CD4-positive, alpha-beta T cell (primary cell): ENCODE results near the gene IFI27. TPM values are rescaled to one million over a fixed set of nuclear protein-coding genes. Genes with fewer than 3 reads are reported as not detected.

Source experiments
- ATAC-seq: fragments of 200-7000 bp; cut with Tn5 transposase; one replicate; pipeline ENCODE4 v1.10.0; 2022; ENCODE audit warnings: mild to moderate bottlenecking; ENCODE audit not compliant: poor library complexity
- CTCF ChIA-PET: fragments of 350-600 bp; sonication (Branson Sonifier 250); formaldehyde crosslinking; loops from one replicate; lab custom pipeline; 2021; ENCODE audit warnings: antibody characterized with exemption, inconsistent platforms; lab: Charles Lee
- POLR2A ChIA-PET: fragments of 350-600 bp; sonication (Branson Sonifier 250); formaldehyde crosslinking; loops from one replicate; lab custom pipeline; 2021; ENCODE audit warnings: antibody characterized with exemption, inconsistent platforms; lab: Charles Lee
- DNase-seq, 14 experiments: peaks; one replicate each; pipeline ENCODE4 v3.0.0-alpha.2; 2013 to 2020; ENCODE audit warnings: mixed read lengths in 2 of 14
- H3K27ac ChIP-seq, 2 donors: one replicate each; pipeline versions ENCODE4 v1.5.1 to v1.7.0; 2013; ENCODE audit warnings: low read length in 2 of 2, low read depth in 1 of 2, mild to moderate bottlenecking in 1 of 2
- H3K27me3 ChIP-seq, 2 experiments: 1 replicate in 1 of 2; 2 replicates in 1 of 2; pipeline versions ENCODE4 v1.6.1 to v1.7.0; 2013; ENCODE audit warnings: low read length in 2 of 2, control low read depth in 1 of 2, mild to moderate bottlenecking in 1 of 2, moderate library complexity in 1 of 2; ENCODE audit not compliant: insufficient read depth in 2 of 2, control insufficient read depth in 1 of 2
- H3K36me3 ChIP-seq: one replicate; pipeline ENCODE4 v1.6.1; 2013; ENCODE audit warnings: low read length, control low read depth; ENCODE audit not compliant: insufficient read depth
- H3K4me1 ChIP-seq: one replicate; pipeline ENCODE4 v1.6.1; 2013; ENCODE audit warnings: low read length, control low read depth; ENCODE audit not compliant: insufficient read depth
- H3K4me3 ChIP-seq: one replicate; pipeline ENCODE4 v1.5.1; 2013; ENCODE audit warnings: mild to moderate bottlenecking, low read length, moderate library complexity
- H3K9me3 ChIP-seq, 2 experiments: 1 replicate in 1 of 2; 2 replicates in 1 of 2; pipeline versions ENCODE4 v1.6.1 to v1.7.0; 2013; ENCODE audit warnings: low read length in 2 of 2, mild to moderate bottlenecking in 2 of 2, control low read depth in 1 of 2, moderate library complexity in 1 of 2; ENCODE audit not compliant: control insufficient read depth in 1 of 2, insufficient read depth in 1 of 2
- H3K27ac Mint-ChIP-seq: one replicate; pipeline ENCODE4 v1.8.0; 2020; ENCODE audit warnings: mixed read lengths
- H3K27me3 Mint-ChIP-seq: one replicate; pipeline ENCODE4 v1.8.0; 2021; ENCODE audit warnings: mixed read lengths
- H3K36me3 Mint-ChIP-seq: one replicate; pipeline ENCODE4 v1.8.0; 2021; ENCODE audit warnings: low read depth, mixed read lengths
- H3K4me1 Mint-ChIP-seq: one replicate; pipeline ENCODE4 v1.8.0; 2021; ENCODE audit warnings: low read depth, mixed read lengths
- H3K4me3 Mint-ChIP-seq: one replicate; pipeline ENCODE4 v1.8.0; 2020; ENCODE audit warnings: mild to moderate bottlenecking, mixed read lengths
- H3K9me3 Mint-ChIP-seq: one replicate; pipeline ENCODE4 v1.8.0; 2020; ENCODE audit warnings: mixed read lengths
- intact Hi-C, 2 experiments: fragments of 100-400 bp; cut with DNase I in 1 of 2; cut with micrococcal nuclease in 1 of 2; formaldehyde crosslinking; loops; one replicate each; pipeline versions ENCODE4 v1.15.1 to v1.9.0; 2023 to 2025; cut with DNase I, micrococcal nuclease
- total RNA-seq, 174 experiments: library from RNA in 2 of 174; stranded (reverse) in 2 of 174; gene quantifications; one replicate each; pipeline ENCODE4 v1.2.3 and lab custom pipeline; 2021 to 2026
- TF ChIP-seq, protein P1 (sequence below): fragments of 200-600 bp; IDR thresholded peaks from one replicate; pipeline ENCODE4 v1.8.0; 2022; ENCODE audit warnings: antibody characterized with exemption, mild to moderate bottlenecking

Gene IFI27
- total RNA-seq, 2 experiments from 2014 or later: 1.7 to 2.2 TPM

DNA sequence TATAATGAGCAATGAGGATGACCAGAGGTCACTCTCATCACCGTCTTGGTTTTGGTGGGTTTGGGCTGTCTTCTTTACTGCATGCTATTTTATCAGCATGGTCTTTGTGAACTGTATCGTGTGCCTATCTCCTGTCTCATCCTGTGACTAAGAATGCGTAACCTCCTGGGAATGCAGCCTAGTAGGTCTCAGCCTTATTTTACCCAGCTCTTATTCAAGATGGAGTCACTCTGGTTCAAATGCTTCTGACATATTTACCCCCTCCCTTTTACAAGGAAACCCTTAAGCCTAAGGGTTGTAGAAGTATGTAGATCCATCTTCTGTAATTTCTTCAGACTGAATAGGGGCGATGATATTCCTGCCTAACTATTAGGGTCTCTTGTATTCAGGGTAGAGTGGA, 21.1 kb upstream of the IFI27 start:
- TF ChIP-seq, protein P1, sequence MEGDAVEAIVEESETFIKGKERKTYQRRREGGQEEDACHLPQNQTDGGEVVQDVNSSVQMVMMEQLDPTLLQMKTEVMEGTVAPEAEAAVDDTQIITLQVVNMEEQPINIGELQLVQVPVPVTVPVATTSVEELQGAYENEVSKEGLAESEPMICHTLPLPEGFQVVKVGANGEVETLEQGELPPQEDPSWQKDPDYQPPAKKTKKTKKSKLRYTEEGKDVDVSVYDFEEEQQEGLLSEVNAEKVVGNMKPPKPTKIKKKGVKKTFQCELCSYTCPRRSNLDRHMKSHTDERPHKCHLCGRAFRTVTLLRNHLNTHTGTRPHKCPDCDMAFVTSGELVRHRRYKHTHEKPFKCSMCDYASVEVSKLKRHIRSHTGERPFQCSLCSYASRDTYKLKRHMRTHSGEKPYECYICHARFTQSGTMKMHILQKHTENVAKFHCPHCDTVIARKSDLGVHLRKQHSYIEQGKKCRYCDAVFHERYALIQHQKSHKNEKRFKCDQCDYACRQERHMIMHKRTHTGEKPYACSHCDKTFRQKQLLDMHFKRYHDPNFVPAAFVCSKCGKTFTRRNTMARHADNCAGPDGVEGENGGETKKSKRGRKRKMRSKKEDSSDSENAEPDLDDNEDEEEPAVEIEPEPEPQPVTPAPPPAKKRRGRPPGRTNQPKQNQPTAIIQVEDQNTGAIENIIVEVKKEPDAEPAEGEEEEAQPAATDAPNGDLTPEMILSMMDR: no peak
- intact Hi-C loops: loop anchor here in 1 of 2 experiments (10.0 kb wide), 1 partner anchor 975 kb away; the partner anchor contains the start of gene ITPK1
- no peak overlapping the region for H3K4me3 Mint-ChIP-seq
- no peak overlapping the region for H3K27ac Mint-ChIP-seq
- DNase-seq: no peak
- no peaks in the 10 kb centered on the region for H3K9me3 Mint-ChIP-seq
- Histone ChIP-seq H3K27me3 (no peaks in the 10 kb centered on the region), H3K36me3 (no peaks in the 10 kb centered on the region), H3K27ac (no peak overlapping the region), H3K4me3 (no peak overlapping the region), H3K4me1 (no peaks in the 10 kb centered on the region), H3K9me3 (no peaks in the 10 kb centered on the region)
- no peaks in the 10 kb centered on the region for H3K27me3 Mint-ChIP-seq
- ChIA-PET POLR2A (no interaction called here), CTCF (interaction anchor here (1.2 kb wide), 1 partner anchor 53 kb away, joined by 3 read pairs; no protein-coding TSS in a partner anchor)
- H3K4me1 Mint-ChIP-seq: no peaks in the 10 kb centered on the region
- no peak for ATAC-seq
- no peaks in the 10 kb centered on the region for H3K36me3 Mint-ChIP-seq

DNA sequence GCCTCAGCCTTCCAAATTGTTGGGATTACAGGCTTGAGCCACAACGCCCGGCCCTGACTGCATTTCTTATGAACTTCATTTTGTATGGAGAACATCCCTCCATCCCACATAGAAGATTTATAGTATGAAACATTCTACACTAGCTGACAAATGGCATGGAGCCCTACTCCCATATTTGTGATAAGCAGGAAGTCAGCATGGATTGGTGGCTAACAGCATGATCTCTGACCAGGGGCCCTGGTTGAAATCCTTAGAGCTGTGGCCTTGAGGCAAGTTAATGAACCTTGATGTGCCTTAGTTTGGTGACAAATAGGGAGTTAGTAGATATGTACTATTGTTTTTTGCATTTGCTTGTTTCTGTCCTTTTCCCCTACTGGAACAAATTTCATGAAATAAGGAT, 17.1 kb upstream of the IFI27 start:
- H3K27ac Mint-ChIP-seq: no peak overlapping the region
- Histone ChIP-seq H3K4me3 (no peak overlapping the region), H3K27ac (no peak overlapping the region), H3K4me1 (no peaks in the 10 kb centered on the region), H3K36me3 (no peaks in the 10 kb centered on the region), H3K27me3 (no peaks in the 10 kb centered on the region), H3K9me3 (no peaks in the 10 kb centered on the region)
- intact Hi-C loops: no loop called here
- TF ChIP-seq, protein P1: no peak
- DNase-seq (no peak), ATAC-seq (no peak)
- no peaks in the 10 kb centered on the region for H3K27me3 Mint-ChIP-seq
- H3K9me3 Mint-ChIP-seq: no peaks in the 10 kb centered on the region
- ChIA-PET POLR2A (no interaction called here), CTCF (no interaction called here)
- no peak overlapping the region for H3K4me3 Mint-ChIP-seq
- no peaks in the 10 kb centered on the region for H3K36me3 Mint-ChIP-seq
- no peaks in the 10 kb centered on the region for H3K4me1 Mint-ChIP-seq

DNA sequence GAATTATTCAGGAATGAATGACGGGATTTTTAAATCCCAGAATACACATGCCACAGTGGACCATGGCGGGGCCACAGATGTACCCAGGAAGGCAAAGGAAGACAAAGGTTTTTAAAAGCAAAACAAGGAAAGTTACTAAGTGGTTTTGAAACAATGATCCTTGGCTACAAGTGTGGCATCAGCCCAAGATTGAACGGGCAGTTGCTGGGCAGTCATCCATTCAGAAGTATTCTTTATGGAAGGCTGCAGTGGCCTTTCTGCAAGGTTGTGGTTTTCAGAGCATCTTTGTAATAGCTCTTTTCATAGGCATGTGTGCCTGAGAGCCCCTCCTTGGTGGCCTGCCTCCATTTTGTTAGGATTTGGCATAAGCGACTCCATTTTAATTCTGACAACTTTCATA, 13.4 kb upstream of the IFI27 start:
- Mint-ChIP-seq H3K4me3 (no peak overlapping the region), H3K27me3 (no peaks in the 10 kb centered on the region), H3K9me3 (no peaks in the 10 kb centered on the region), H3K27ac (no peak overlapping the region), H3K36me3 (no peaks in the 10 kb centered on the region), H3K4me1 (no peaks in the 10 kb centered on the region)
- H3K27me3 ChIP-seq: no peaks in the 10 kb centered on the region
- ATAC-seq (no peak), DNase-seq (no peak)
- H3K27ac ChIP-seq: no peak overlapping the region
- ChIA-PET CTCF (no interaction called here), POLR2A (no interaction called here)
- H3K4me3 ChIP-seq: no peak overlapping the region
- no peaks in the 10 kb centered on the region for H3K4me1 ChIP-seq
- intact Hi-C loops: no loop called here
- TF ChIP-seq, protein P1: no peak
- H3K36me3 ChIP-seq: no peaks in the 10 kb centered on the region
- H3K9me3 ChIP-seq: no peaks in the 10 kb centered on the region
